ENCODE measurements around the gene SAMD4A.

DNA sequence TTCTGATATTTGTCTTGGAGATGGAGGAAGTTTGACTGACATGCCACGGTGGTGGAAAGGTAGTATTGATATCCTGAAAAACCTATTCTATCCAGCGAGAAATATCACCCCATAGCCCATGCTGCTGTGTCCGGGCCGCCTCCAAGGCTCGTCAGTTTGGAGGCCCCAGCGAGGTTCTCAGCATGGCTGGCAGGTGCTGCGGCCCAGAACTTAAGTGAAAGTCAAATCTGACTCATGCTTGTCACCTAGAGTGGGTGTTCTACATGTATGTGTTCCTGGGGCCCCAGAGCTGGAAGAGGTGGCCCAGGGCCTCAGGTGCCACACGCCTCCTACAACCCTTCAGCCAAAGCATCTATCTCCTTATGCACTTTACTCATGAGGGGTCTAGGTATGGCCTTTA lies 242.8 kb downstream of the SAMD4A start:
- TF ChIP-seq, protein P1, sequence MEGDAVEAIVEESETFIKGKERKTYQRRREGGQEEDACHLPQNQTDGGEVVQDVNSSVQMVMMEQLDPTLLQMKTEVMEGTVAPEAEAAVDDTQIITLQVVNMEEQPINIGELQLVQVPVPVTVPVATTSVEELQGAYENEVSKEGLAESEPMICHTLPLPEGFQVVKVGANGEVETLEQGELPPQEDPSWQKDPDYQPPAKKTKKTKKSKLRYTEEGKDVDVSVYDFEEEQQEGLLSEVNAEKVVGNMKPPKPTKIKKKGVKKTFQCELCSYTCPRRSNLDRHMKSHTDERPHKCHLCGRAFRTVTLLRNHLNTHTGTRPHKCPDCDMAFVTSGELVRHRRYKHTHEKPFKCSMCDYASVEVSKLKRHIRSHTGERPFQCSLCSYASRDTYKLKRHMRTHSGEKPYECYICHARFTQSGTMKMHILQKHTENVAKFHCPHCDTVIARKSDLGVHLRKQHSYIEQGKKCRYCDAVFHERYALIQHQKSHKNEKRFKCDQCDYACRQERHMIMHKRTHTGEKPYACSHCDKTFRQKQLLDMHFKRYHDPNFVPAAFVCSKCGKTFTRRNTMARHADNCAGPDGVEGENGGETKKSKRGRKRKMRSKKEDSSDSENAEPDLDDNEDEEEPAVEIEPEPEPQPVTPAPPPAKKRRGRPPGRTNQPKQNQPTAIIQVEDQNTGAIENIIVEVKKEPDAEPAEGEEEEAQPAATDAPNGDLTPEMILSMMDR (conservative IDR thresholded peaks at IDR 0.05 in 1 of 2, IDR thresholded peaks at IDR 0.05 in 1 of 2; ENCODE audit: low read depth in 1 of 2, low read length in 2 of 2) = no peak
- no peak for TF ChIP-seq EZH2 (IDR thresholded peaks at IDR 0.05; ENCODE audit: low read length, missing control alignments)

Measured in fibroblast of lung (primary cell).